ENCODE data around the gene BCAT1.

- TF ChIP-seq CTCF (conservative IDR thresholded peaks at IDR 0.05) (no peak), ZFX (IDR thresholded peaks at IDR 0.05) (no peak)
These were observed 110.4 kb downstream of the BCAT1 start for GRCh38 chr12:24838531-24838950.
